HG03457 (cell line): ENCODE measurements around the gene KCNF1.

Source experiments
- ATAC-seq: cut with Tn5 transposase; IDR thresholded peaks from one replicate; pipeline ENCODE4 v1.9.1; 2021; ENCODE audit warnings: moderate number of reproducible peaks; ENCODE audit not compliant: unreplicated experiment

The KCNF1 gene

GRCh38 chr2:10901160-10901939, 10.4 kb upstream of the KCNF1 start:
- no peak for ATAC-seq

GRCh38 chr2:10903861-10904210, 7.9 kb upstream of the KCNF1 start:
- no peak for ATAC-seq

GRCh38 chr2:10904455-10904854, 7.3 kb upstream of the KCNF1 start:
- ATAC-seq = no peak

- ATAC-seq = no peak
Observed at GRCh38 chr2:10905006-10905861, 6.5 kb upstream of the KCNF1 start.

GRCh38 chr2:10905862-10906143, 5.9 kb upstream of the KCNF1 start:
- ATAC-seq = no peak

DNA sequence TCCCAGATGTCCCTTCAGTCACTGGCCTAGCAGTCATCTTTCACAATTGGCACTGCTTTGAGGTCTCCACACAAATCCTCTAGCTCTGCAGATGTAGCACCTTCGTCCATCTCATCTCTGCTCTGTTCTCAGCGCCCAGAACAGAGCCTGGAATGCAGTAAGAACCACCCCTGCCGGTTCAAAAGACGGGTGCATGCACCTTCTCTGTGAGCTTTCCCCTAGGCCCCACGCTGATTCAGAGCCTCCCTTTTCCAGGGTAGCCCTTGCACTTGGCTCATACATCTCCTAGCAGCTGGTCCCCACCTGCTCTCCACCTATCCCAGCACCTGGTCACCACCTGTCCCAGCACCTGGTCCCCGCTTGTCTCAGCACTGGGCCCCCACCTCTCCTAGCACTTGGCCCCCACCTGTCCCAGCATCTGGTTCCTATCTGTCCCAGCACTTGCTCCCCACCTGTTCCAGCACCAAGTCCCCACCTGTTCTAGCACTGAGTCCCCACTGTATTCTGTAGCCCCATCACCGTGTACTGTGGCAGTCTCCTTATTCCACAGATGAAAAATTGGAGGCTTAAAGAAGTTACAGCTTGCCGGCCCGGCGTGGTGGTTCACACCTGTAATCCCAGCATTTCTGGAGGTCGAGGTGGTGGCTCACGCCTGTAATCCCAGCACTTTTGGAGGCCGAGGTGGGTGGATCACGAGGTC, 4.7 kb upstream of the KCNF1 start:
- ATAC-seq = no peak

- no peak for ATAC-seq
Observed at GRCh38 chr2:10908195-10908594, 3.5 kb upstream of the KCNF1 start.

DNA sequence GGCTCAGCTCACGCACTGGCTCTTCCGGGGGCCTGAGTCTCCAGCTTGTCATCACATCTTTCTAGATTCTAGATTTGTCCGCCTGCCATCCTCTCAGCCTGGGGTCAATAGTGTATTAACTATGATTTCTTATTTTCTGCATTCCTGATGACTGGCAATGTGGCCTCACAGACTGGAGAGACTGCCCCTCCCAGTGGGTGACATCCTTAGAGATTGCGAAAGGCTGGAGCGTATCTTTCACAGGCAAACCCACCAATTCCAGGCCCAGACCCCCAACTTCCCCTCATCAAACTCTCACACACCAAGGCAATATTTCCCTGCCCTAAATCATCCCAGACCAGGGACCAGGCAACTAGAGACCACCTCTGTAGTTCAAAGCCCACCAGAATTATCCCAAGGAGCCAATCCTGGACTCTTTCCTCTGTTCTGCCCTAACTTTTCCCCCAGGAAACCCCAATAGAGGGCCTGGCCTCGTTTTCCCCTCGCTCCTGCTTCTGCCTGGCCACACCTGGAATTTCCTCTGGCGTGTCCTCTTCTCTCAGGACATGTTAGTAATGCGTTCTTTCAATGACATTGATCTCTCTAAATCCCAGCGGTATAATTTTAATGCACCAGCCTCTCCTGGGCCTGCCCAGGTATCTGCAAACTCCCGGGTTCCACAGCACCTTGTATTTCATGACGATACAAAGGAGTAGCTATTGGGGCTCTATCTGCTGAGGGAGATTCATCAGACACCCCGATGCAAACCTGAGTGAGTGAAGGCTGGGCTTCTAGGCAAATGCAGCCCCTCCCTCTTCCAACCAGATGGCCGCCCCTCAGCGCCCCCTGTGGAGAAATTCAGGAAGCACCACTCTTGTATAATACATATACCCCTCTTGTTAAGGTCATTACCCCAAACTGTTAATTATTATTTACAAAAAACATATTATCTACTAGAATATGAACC, 2.4 kb upstream of the KCNF1 start:
- ATAC-seq = no peak

DNA sequence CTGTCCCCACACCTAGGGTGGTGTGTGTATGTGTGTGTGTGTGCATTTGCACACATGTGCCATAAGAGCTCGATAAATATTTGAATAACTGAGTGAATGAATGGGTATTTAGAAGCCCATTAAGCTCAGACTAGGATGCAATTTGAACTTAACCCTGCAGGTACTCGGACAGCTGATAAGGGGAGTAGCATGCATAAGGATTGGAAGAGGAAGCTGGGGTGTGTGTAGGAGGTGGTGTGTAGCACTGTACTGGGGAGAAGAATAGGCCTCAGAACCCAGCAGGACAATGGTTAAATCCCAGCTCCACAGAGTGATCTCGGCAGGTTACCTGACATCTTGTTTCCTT, 1.8 kb upstream of the KCNF1 start:
- ATAC-seq = no peak

GRCh38 chr2:10910625-10911024, 1.1 kb upstream of the KCNF1 start:
- no peak for ATAC-seq

DNA sequence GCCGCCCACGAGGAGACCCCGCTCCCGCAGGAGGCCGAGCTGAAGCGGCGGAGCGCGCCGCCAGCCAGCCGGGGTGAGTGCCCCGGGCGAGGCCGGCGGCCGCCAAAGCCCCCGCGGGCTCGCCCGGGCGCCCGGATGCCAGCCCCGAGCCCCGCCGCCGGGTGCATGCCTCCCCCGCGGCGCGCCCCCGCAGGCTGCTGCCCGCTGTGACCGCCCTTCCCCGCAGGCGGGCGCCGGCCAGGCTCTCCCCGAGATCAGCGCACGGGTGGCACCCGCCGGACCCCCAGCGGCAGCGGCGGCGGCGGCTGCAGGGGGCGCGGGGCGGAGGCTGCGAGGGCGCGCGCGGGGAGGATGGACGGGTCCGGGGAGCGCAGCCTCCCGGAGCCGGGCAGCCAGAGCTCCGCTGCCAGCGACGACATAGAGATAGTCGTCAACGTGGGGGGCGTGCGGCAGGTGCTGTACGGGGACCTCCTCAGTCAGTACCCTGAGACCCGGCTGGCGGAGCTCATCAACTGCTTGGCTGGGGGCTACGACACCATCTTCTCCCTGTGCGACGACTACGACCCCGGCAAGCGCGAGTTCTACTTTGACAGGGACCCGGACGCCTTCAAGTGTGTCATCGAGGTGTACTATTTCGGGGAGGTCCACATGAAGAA, 470 bp downstream of the KCNF1 start:
- ATAC-seq = no peak

DNA sequence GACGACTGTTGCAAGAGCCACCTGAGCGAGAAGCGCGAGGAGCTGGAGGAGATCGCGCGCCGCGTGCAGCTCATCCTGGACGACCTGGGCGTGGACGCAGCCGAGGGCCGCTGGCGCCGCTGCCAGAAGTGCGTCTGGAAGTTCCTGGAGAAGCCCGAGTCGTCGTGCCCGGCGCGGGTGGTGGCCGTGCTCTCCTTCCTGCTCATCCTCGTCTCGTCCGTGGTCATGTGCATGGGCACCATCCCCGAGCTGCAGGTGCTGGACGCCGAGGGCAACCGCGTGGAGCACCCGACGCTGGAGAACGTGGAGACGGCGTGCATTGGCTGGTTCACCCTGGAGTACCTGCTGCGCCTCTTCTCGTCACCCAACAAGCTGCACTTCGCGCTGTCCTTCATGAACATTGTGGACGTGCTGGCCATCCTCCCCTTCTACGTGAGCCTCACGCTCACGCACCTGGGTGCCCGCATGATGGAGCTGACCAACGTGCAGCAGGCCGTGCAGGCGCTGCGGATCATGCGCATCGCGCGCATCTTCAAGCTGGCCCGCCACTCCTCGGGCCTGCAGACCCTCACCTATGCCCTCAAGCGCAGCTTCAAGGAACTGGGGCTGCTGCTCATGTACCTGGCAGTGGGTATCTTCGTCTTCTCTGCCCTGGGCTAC, 1.2 kb downstream of the KCNF1 start:
- ATAC-seq = no peak

GRCh38 chr2:10913501-10914271, 2.0 kb downstream of the KCNF1 start:
- no peak for ATAC-seq

- ATAC-seq = no peak
Observed at GRCh38 chr2:10914272-10914693, 2.5 kb downstream of the KCNF1 start.

DNA sequence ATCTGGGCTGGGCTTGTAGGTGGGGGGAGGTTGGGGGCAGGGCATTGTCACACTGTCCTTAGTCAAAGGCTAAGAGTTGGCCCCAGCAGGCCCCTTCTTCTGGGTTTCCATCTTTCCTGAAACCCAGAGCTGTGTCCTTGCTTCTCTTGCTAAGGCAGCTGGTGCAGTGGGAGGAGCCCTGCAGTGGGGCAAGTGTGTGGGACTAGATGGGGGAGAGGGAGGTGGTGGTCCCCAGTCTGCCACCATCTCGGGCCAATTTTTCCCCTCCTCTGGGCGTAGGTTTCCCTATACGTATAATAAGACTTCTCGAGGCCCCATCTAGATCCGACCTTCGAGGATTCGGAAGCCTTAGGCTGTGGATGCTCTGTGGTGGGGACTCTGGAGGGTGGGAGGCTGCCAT, 3.5 kb downstream of the KCNF1 start:
- ATAC-seq = no peak

DNA sequence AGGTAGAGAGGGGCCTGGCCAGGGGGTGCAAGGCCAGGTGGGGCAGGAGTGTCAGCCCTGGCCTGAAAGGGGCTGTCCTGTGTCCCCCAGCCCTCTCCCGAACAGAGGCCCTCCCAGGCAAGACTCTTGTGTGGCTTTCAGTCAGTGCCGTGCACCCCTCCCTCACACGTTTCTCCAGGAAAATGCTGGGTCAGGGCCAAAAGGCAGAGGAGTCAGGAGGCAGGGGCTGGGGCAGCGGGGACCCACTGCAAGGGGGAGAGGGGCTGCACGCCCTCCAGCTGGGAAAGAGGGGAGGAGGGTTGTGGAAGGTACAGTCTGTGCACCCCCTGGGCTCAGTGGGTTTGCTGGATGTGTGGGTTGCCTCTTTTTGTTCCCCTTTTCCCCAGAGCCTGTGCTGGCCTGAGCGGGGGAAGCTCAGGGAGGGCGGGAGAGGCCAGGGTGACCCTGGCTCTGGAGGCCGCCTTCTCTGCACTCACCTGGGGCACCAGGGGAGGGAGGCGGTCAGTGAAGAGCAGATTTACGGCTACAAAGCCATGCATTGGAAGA, 4.1 kb downstream of the KCNF1 start:
- ATAC-seq = no peak

DNA sequence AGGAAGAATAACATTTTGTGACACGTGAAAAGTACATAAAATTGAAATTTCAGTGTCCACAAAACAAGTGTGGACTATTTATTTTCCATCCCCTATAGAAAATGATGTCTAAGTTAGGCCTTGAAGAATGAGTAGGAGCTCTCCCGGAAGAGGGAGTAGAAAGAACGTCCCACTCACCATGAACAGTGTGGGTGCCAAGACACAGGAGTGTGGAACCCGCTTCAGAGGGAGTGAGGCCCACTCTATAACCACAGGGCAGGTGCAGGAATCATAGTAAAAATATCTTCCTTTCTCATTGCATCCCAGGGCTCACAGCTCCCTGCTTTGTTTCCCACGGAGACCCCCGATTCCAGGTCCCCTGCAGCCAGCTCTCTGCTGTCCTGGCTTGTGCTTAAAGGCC, 5.2 kb downstream of the KCNF1 start:
- ATAC-seq = no peak

DNA sequence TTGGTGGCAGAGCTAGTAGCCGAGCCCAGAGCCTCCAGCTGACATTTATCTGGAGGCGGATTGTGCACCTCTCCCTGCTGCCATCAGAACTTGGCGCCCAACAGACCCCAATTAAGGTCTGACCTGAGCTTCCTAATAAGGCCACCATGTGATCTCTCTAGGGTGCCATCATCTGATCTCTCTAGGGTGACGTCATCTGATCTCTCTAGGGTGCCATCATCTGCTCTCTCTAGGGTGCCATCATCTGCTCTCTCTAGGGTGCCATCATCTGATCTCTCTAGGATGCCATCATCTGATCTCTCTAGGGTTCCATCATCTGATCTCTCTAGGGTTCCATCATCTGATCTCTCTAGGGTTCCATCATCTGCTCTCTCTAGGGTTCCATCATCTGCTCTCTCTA, 6.2 kb downstream of the KCNF1 start:
- no peak for ATAC-seq
